ENCODE data around the gene FOXA2.

FOXA2 gene

DNA sequence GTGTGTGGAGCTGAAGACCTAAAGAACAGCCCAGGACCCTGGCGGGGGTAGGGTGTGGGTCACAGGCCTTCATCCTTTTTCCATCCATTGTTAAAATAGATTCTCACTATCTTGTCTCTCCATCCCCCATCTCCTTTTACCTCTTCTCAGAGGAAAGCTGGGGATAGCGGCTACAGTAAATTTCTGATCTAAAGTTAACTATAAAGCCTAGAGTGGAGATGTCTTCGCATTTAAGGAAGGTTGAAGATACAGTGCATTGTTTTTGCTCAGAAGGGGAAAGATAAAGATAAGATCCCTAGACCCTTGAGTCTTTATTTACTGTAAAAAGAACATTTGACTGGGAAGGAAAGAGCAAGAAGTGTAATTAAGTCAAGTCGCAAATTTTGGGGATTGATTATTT lies 8.6 kb downstream of the FOXA2 start:
- no peak for DNase-seq (ENCODE audit: extremely low read depth, low read depth)
- TF ChIP-seq, protein P1, sequence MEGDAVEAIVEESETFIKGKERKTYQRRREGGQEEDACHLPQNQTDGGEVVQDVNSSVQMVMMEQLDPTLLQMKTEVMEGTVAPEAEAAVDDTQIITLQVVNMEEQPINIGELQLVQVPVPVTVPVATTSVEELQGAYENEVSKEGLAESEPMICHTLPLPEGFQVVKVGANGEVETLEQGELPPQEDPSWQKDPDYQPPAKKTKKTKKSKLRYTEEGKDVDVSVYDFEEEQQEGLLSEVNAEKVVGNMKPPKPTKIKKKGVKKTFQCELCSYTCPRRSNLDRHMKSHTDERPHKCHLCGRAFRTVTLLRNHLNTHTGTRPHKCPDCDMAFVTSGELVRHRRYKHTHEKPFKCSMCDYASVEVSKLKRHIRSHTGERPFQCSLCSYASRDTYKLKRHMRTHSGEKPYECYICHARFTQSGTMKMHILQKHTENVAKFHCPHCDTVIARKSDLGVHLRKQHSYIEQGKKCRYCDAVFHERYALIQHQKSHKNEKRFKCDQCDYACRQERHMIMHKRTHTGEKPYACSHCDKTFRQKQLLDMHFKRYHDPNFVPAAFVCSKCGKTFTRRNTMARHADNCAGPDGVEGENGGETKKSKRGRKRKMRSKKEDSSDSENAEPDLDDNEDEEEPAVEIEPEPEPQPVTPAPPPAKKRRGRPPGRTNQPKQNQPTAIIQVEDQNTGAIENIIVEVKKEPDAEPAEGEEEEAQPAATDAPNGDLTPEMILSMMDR (IDR thresholded peaks at IDR 0.05; ENCODE audit: low read depth, low read length) = no peak

DNA sequence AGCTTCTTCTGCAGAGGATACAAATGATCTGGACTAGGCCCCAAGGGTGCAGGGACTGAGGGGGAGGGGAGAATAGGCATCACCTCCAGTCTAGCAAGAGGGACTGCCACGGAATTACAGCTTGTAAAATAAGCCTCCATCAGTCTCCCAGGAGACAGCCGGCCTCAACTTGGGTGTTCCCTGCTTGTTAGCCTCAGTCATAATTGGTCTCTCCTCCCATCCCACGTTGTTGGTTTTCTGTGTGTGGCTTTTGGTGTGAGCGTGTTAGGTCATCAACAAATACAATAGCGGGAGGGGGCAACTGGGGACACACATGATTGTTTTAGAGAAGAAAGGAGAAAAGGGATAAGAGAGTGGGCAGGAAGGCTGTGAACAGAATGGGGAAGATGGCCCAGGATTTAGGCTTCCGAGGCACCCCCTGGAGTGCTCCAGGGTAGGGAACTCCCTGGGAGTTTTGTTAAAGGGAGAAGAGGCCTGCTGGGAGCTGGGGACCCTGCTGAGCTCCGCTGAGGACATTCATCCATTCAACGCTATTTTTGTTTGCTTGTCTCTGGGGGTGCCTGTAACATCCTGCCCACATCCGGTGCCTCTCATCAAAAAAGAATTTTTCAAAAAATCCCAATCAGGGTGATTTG lies 9.2 kb downstream of the FOXA2 start:
- TF ChIP-seq, protein P1 (IDR thresholded peaks at IDR 0.05; ENCODE audit: low read depth, low read length) = no peak
- no peak for DNase-seq (ENCODE audit: extremely low read depth, low read depth)

DNA sequence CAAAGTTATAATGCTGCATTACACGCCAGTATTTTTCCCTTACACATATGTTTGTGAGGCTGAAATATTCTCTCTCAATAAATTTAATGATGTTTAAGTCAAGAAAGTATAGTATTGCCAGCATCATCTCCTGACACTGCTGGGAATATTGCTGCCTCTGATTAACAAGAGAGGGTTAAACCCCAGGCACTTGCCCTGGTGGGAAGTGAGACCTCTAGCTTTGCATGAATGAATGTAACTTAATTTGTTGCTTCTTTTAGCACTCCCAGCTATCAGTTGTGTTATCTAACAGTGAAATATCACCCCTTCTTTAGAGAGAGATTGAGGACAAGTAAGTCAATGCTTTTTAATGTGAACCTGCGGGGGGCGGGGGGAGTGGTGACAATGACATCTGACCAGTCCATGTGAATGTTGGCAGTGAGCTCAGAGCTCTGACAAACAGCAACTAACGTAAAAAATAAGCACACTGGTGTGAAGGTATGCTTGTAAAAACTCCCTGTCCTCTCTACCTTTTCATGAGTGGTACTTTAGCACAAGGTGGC lies 9.8 kb downstream of the FOXA2 start:
- no peak for DNase-seq (ENCODE audit: extremely low read depth, low read depth)
- TF ChIP-seq, protein P1 (IDR thresholded peaks at IDR 0.05; ENCODE audit: low read depth, low read length) = no peak

DNA sequence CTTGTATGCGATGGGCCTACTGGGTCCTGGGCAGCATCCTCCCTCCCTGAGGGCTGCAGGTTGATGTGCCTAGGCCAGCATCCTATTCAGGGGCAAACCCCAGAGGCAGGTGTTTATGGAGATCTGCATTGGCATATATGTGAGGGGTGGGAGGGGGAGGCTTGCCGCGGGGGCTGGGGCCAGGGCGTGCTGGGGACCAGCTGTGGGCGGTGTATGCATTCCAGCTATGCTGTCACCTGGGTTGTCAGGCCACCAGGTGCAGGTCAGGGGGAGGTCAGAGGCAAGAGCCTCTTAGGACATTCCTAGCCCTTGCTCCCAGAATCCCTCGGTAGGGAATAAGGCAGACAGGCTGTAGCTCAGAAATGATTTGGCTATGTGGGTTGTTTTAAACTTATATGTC lies 11.9 kb downstream of the FOXA2 start:
- no peak for DNase-seq (ENCODE audit: extremely low read depth, low read depth)
- TF ChIP-seq, protein P1 (IDR thresholded peaks at IDR 0.05; ENCODE audit: low read depth, low read length) = no peak

DNA sequence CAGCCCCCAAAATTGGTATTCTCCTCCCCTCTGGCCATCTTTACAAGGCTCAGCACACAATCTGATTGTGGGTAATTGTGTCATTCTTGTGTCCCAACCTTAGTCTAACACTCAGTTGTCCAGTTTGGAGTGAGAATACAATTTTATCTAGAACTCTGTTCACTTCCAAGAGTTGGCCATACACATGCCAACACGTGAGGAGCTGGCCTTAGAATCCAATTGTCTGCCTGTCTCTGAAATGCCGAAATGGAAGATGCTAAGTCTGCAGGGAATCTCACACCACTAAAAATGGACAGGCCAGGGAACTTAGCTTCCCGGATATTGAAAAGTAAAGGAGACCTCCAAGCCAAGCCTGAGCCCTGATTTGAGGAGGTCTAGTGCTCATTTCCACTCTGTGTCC lies 12.3 kb downstream of the FOXA2 start:
- no peak for DNase-seq (ENCODE audit: extremely low read depth, low read depth)
- TF ChIP-seq, protein P1 (IDR thresholded peaks at IDR 0.05; ENCODE audit: low read depth, low read length) = no peak

DNA sequence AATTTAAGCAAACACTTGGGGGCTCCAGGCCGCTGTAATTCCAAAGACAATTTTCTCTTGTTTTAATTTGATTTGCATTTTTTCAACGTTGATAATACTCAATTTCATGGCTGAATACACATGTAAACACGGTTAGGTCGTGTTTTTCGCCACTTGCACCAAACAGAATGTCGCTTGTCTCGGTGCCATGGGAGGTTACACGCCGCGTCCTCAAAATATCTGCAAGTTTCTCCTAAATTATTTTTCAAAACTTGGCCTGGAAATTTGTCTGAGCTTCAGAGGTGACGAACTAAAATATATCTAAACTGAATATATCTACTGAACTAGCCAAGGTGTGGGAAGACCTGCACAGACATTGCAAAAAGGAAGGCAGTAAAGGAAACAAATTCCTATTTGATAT lies 15.0 kb downstream of the FOXA2 start:
- DNase-seq (ENCODE audit: extremely low read depth, low read depth) = no peak
- TF ChIP-seq, protein P1 (IDR thresholded peaks at IDR 0.05; ENCODE audit: low read depth, low read length) = no peak

DNA sequence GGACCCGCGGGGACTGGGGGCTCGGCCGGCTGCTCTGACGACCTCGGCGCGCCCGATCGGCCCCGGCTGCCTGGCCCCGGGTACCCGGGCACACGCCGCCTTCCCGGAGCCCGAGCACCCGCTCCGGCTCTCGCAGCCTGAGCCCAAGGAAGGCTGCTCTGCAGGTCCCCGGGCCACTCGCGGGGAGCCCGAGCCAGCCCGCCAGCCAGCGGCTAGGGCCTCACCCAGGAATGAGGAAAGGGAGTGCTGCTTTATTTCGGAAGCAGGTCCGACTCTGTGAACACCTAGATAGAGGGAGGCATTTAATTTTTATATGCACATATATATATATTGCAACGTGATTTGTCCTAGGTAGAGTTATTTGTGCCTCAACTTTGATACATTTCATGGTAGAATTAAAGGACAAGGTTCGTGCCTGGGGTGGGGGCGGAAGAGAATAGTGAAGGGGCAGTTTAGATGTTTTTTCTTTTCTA lies 15.5 kb downstream of the FOXA2 start:
- TF ChIP-seq, protein P1 (IDR thresholded peaks at IDR 0.05; ENCODE audit: low read depth, low read length) = no peak
- DNase-seq (ENCODE audit: extremely low read depth, low read depth) = no peak

Data from AG09319 (cell line).